ENCODE measurements around the gene NT5C1A.

Gene NT5C1A

DNA sequence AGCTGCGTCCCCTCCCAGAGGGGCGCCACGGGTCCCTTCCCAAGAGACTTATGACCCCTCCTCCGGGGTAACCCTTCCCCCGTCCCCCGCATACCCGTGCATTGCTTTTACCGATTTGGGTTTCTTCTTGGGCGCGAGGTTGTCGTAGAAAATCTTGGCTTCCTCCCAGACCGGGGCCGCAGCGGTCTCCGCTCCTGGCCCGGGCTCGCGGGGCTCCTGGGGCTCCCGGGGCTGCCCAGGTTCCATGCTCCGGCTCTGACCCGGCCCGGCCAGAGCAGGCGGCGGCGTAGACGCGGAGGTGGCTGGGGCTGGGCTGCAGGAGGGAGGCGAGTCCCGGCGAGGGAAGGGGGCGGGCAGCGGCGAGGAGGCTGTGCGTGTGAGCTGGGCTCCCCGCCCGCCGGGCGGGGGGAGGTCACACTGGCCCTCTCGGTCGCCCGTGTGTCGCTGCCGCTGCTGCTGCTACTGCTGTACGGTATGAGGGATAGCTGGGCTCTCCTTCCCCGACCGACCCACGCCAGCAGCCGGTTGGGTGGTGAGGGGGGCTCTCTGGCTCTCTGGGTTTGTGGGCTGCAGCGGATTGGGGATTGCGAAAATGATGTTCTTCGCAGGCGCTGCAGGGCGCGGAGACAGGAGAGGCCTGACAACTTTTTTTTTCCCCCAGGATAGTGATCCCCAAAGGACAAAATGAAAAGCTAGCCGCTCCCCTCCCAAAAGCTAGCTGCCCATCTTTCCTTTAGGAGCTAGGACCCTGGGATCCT lies at the start of gene NT5C1A:
Gene NT5C1A (minus strand): TSS at position 315 of the 758 bp plus-strand sequence. CDS start 69 bp downstream, at position 246.
- DNase-seq = no peak

DNA sequence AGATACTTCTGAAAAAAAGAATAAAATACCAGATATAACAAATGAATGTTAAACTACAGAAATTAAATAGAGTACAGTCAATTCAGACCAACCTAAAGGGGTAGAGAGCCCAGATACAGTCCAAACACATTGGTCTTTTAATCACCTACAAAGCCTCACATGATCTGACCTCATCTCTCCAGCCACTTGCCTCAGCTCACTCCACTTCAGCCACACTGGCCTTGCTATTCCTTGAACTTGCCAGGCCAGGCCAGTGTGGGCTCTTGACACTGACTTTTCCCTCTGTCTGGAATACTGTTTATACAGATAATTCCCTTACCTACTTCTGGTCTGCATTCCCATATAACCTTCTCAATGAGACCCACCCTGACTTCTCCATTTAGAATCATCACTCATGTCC lies 49.8 kb upstream of the NT5C1A start:
- DNase-seq = no peak

DNA sequence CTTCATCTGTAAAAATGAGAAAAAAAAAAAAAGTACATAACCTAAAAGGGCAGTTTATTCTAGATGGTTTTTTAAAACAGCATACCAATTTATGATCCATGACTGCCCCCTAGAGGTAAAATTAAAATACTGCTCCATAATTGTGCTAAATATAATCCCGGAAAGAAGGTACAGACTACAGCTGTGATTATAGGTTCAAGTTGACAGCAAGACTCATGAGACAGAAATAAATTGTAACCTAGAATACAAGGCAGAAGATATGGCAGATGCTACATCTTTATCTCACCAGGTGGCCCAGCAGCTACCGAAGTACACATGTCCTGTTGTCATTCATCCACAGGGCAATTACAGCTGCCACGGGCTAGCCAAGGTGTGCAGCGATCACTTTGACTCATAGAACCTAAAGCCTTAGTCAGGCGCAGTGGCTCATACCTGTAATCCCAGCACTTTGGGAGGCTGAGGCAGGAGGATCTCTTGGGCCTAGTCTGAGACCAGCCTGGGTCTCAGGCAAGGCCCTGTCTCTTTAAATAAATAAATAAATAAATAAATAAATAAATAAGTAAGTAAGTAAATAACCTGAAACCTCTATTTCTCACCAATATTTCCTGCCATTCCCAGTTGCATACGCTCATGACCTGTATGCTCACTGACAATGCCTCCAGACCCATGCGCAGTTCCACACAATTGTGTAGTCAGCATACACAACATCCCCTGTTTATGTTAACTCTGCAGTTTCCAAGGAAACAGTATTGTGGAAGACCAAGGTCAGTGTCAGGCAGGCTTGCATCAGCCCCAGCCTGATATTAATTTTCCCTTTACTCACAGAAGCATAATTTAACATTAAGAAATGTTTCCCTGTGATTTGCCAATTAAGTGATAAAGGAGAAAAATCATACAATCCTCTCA lies 48.4 kb upstream of the NT5C1A start:
- DNase-seq = peak in 1 of 2 experiments; percentile 66

DNA sequence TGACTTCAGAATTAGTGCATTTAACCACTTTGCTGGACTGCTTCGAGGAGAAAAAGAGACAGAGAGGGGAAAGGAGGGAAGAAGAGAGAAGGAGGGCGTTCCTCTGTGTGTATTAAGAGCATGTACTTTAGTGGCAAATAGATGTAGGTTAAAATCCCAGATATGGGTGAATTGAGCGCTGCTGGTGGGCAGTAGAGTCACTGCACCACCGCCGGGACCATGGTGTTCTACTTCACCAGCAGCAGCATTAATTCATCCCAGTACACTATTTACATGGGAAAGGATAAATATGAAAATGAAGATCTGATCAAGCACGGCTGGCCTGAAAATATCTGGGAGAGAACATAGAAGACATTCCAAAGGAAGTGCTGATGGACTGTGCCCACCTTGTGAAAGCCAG lies 45.9 kb upstream of the NT5C1A start:
- no peak for DNase-seq

DNA sequence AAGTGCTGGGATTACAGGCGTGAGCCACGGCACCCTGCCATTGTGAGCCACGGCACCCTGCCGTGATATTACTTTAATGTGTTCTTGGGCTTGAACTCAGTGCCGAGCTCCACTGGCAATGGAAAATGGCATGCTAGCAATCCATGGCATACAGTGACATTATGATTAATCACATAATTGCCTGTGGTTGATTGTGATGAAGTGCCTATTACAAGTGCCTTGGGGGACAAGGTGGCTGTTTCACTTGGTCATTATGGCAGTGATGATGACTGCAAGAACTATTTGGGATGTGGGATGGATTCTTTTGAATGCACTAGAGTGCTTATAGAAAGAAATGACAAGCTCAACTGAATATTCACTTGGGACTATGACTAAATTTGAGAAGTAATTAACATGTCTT lies 41.6 kb upstream of the NT5C1A start:
- no peak for DNase-seq

DNA sequence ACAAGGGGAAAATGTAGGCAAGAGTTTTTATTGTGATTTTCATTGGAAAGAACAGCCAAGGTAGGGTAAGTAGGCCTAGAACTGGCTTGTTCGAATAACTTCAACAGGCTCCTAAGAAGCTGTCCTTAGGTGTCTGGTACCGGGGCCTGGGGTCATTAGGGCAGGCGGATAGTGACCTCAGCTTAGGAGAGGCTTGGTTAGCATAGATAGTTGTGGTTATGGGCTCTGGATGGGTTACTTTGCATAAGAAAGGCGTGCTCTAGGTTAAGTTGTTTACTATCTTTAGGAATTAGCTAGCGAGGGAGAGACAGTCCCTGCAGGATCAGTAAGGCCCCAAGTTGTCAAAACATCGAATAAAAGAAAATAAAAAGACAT lies 40.0 kb upstream of the NT5C1A start:
- DNase-seq = no peak

DNA sequence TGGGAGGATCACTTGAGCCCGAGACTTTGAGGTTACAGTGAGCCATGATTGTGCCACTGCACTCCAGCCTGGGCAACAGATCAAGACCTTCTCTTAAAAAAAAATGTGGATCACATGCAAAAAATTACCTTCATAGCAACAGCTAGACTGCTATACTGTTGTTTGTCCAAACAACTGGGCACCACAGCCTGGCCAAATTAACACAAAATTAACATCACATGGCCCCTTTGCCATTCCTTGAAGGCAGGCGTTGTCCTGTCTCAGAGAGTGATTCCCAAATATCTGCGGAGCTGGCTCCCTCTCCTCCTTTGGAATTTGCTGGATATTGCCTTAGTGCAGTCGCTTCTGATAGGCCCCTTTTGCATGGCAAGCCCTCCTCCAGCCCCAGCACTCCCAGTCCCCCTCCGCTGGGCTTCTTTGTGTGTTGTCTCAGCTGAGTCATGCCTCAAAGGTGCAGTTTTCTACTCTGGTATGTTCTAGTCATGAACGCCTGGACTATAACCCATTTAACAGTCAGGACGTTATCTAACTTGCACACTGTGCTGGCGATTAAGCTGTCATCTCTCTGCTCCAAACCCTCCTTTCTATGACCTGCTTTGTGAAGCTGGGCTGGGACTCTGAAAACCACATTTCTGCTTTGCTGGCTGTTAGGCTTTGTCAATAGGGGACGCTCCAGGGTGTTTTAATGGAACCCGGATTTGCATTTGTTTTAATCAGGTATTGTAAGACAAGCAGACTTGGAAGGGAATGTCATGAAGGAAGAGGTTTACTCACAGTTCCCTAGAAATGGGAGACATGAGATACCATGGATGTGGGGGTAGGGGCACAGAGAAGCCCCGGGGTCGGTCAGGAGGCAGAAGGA lies 39.4 kb upstream of the NT5C1A start:
- DNase-seq = no peak

DNA sequence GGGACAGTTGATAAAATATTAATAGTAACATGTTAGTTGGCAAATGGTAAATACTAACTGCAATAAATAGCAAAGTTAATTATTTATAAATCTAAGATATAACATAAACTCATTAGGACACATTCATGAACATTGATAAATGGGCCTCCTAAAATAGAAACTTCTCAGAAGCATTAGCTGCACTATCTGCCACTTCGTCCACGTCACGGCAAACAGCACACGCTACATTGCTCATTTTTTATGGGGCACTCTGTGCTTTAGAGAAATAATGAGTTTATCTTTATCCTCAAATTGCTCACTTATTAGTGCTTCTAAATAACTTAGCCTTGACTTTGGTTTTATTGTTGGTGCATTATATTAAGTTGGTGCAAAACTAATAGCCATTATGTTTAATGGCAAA lies 35.6 kb upstream of the NT5C1A start:
- no peak for DNase-seq

DNA sequence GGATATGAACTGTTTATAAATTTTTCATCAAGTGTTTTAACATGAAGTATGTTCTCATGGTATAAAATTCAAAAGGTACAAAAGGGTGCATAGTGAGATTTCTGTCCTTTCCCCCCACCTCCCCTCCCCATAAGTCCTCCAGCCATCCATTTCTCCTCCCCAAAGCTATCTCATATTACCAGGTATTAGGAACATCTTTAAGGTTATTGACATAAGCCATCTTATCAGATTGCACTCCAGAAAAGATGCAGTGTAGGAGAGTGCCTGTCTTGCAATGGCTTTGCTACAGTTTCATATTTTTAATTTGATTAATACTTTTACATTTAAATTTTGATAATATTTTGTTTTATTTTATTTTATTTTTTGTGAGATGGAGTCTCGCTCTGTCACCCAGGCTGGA lies 32.9 kb upstream of the NT5C1A start:
- no peak for DNase-seq

DNA sequence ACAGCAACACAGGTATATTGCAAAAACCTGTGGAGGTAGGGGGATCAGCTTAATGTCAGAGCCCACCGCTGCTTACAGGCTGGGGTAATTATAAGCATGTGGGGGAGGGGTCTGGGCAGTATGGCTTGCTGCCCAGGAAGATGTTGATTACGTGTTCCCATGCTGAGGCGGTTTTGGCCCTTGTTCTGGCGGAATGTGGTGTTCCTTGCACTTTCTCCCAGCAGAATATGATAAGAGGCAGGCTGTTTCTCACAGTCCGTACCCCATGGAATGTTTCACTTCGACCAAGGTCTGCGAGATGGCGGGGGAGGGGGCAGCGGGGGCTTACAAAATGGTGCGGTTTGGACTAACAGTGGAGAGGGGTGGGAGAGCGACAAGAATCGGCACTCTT lies 29.1 kb upstream of the NT5C1A start:
- DNase-seq = no peak

DNA sequence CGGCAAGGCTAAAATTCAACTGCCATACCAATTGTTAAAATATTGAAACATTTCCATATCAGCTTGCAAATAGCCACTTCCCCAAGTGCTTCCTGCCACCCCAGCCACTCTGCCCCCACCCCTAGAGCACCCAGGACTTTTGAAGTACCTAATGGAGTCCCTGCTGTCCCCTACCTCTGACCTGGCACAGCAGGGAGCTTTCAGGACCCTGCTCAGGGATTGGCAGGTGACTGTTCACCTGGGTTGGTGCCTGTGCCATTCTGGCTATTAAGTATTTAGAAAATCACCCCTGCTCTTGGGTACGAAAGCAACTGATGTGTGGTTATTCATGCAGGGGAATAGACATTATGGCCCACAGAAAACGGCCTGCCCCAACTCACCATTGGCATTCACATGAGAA lies 28.4 kb upstream of the NT5C1A start:
- DNase-seq = no peak

DNA sequence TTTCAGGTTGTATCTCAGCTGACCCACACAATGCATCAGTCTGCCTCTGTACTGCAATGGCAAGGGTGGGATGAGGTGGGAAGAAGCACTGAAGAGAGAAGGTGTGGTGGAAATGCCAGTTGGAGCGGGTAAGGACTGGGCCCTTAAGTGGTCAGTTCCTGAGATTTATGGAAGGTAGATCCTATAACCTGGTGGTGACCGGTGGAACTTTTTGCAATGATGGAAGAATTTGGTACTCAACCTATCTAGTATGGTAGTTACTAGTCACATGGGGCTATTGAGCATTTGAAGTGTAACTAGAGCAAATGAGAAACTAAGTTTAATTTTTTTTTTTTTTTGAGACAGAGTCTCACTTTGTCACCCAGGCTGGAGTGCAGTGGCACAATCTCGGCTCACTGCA lies 27.5 kb upstream of the NT5C1A start:
- DNase-seq = no peak

DNA sequence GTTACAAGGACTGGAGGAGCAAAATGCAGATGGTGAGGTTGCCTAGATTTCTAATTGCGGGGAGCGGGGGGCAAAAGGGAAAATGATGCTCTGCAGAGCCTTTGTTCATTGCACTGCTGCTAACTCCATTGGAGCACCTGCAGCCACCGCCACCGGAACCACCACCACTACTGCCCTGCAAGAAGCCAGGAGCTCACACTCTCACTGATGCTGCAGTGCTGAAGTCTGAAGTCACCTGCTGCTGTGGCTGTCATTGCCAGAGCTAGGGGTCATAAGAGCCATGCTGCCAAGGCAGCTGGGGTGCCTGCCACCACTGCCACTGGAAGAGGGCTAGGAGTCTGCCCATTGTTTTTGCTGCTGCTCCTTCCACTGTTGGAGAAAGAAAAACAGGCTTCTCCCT lies 26.7 kb upstream of the NT5C1A start:
- no peak for DNase-seq

DNA sequence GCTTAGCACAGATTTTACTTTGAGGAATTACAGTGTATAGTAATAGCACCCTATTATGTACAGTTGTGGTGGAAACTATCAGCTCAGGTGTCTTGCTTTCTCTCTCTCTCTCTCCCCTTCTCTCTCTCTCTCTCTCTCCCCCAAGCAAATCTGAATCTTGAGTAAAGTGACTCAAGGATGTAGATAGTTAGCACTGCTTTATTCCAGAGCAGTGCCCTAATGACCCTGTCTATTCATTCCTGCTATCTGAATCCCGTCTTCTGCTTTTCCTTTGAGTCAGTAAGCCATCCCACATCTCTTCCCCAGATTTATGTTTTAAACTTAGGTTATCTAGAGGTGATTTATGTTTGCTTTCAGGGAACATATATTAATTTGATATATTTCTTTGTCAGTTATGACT lies 24.5 kb upstream of the NT5C1A start:
- no peak for DNase-seq

DNA sequence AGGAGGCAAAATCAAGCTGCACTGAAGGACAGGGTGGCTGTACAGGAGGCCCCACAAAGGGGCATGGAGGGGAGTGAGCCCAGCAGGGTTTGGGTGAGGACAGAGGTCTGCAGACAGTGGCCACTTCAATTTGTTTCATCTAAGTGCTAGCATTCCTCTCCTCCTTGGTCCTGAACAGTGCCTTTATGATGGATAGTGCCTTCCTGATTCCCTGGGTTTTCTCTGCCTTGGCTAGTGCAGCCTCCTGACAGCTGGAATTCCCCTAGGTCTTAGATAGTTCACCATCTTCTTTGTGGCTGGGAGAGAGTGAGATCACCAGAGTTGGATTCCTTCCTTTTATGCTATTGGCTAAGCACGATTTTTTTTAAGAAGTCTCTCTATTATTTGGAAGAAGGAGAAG lies 23.1 kb upstream of the NT5C1A start:
- no peak for DNase-seq

DNA sequence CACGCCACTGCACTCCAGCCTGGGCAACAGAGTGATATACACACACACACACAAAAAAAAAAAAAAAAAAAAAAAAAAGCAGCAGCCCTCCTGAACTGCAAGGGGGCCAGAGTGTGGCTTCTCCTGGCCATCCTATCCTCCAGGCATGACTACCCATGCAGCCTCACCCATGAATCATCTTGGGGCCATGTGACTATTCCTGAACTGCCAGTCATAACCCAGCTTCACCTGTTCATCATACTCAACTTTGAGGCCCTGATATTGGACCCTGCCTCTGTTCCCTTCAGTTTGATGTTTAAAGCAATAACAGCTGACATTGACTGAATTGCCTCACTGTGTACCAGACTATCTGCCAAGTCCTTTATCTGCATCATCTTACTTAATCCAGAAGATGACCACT lies 22.1 kb upstream of the NT5C1A start:
- DNase-seq = no peak

DNA sequence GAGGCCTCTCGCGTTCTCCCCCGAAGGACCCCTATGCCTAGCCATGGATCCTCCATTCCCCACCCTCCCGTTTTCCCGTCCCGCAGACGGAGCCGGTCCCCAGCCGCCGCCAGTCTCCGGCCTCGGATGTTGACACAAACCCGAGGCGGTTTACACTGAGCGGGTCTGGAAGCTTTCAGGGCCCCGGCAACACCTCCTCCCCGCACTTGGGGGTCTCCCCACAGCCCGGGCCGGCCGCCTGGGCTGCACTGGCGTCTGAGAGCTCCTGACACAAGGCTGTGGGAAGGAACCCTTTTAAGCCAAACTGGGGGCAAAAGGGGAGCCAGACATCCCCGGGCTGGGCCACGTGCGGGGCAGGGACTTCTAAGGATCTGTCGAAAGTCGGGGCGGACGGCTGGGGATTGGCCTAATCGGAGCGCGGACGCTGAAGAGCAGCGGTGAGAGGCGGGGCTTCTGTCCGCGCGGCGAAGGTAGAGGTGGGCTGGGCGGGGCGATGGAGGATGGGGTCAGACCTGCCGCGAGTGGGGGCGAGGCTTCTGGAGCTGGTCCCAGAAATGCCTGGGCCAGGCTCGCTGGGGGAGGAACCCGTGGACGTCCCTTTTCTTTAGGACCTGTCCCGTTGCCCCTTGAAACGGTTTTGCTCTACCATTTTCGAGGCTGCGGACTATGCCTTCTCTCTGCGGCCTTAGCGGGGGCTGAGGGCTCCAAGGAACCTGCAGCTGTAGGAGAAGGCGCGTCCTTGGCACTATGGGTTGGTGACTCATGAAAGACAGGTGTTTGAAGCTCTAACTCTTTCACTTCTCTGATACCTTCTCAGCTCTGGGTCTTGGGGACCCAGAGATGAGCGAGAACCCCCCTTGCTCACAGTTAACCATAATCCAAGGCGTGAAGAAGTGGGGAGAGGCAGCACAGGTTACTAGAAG lies 20.5 kb upstream of the NT5C1A start:
- DNase-seq = no peak

DNA sequence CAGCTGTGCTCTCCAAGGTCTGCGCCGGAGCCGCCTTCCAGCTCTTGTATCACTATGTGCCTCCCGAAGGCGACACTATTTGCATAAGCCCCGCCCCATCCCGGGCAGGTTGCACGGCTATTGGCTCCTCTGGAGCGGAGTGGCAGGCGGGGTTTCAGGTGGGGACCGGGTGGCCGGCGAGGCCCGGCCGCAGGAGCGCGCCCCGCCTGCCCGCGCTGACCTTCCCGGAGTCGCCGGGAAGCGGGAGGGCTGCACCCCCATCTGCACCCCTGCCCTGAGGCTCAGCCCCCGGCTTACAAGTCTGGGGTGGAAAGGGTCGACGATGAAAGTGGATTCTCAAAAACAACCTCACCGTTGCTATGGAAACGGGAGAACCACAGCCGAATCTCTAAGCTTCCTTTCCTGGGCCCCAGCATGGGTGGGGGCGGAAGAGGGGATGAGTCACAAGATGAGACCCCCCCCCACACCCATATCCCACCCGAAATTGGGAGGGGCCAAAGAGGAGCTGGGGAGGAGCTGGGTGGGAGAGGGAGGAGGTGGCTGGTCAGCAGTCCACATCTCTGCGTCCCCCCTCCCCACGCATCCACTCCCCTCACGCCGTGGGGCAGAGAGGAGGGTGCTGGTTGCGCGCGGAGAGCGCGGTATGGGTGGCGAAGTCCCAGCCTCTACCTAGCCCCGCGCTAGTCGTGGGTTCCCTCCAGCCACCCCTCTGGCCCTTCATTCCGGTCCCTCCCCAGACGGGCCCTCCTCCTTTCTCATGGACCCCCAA lies 19.7 kb upstream of the NT5C1A start, which contains the start of gene HPCAL4:
Gene HPCAL4 (minus strand): TSS at position 51 of the 769 bp plus-strand sequence. CDS start 6,830 bp downstream, outside the sequence.
- peak; percentile 47 to 55 for DNase-seq

DNA sequence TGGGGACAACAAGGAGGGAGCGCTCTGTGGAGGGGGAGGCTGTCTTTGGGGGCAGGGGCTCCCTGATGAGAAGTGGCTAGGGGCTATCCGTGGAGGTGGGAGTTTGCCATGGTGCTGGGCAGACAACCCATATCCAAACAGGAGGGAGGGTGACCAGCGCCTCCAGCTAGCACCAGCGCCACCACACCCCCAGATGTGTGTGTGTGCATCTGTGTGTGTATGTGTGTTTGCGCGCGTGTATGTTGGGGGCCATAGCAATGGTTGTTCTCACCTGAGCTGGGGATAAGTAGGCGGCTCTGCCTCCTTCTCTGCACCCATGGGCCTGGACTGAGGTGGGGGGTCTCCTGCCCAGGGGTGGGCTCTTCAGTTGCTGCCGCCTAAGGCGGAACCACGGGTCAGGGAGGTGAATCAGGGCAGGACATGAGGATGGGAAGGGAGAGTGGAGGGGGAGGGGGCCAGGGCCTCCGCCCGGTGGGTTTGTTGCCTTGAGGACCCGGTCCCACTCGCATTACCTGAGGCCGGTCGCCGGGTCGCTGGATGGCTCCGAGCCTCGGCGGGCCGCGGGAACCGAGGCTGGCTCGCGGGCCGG lies 19.0 kb upstream of the NT5C1A start:
- DNase-seq = no peak

DNA sequence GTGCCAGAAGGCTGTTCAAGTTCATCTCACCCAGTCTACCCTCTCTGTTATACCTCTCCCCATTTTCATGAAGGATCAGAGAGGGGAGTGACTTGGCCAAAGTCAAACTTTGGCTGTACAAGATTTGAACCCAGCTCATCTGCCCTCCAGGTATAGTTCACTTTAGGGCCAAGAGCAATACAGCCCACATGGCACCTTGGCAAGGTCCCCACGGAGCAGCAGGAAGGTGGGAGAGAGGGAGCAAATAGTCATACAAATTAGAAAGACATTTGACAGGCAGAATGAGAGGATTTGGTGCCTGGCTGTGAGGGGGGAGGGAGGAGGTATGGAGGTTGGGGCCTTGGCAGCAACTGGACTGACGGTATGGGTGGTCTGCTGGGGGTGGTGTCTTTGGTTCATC lies 18.3 kb upstream of the NT5C1A start:
- no peak for DNase-seq

DNA sequence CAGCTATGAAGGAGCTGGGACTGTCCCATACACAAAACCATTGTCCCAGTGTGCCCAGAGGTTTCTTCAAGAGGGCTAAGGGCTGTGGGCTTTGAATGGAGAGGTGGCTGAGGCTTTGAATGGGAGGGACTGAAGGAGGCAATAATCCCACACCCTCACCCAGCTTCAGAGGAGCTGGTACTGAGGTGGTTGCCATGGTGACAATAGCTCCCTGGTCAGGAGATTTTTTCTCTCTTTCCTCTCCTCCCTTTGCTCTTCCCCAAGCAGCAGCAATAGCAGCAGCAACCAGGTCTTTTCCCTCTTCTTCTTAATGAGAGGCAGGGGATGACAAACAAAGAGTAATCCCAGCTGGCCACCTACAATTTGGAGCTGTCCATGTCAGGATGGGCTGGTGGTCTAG lies 17.7 kb upstream of the NT5C1A start:
- no peak for DNase-seq
